Measurements from ENCODE around the gene NR5A1. TPM values are rescaled to one million over a fixed set of nuclear protein-coding genes. Genes with fewer than 3 reads are reported as not detected.

The NR5A1 gene
- total RNA-seq, 4 donors from 2014 or later = 0.40 TPM; not detected in 3

DNA sequence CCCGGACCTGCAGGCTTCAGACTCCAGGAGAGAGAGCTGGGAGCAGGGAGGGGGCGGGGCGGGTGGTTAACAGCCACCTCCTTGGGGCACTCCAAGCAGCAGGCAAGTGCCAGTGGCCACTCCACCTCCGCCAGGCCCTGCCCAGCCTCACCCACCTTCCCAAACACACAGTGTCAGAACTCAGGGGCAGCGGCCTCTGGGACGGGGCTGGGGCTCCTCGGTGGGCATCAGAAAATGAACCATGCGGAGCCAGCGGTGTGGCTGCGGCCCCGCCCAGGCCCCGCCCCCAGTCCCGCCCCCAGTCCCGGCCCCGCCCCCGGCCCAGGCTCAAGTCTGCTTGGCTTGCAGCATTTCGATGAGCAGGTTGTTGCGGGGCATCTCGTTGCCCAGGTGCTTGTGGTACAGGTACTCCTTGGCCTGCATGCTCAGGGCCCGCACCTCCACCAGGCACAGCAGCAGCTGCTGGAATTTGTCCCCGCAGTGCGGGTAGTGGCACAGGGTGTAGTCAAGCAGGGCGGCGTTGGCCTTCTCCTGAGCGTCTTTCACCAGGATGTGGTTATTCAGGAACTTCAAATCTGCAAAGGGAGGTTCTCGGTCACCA, 24.7 kb downstream of the NR5A1 start:
- TF ChIP-seq, protein P1, sequence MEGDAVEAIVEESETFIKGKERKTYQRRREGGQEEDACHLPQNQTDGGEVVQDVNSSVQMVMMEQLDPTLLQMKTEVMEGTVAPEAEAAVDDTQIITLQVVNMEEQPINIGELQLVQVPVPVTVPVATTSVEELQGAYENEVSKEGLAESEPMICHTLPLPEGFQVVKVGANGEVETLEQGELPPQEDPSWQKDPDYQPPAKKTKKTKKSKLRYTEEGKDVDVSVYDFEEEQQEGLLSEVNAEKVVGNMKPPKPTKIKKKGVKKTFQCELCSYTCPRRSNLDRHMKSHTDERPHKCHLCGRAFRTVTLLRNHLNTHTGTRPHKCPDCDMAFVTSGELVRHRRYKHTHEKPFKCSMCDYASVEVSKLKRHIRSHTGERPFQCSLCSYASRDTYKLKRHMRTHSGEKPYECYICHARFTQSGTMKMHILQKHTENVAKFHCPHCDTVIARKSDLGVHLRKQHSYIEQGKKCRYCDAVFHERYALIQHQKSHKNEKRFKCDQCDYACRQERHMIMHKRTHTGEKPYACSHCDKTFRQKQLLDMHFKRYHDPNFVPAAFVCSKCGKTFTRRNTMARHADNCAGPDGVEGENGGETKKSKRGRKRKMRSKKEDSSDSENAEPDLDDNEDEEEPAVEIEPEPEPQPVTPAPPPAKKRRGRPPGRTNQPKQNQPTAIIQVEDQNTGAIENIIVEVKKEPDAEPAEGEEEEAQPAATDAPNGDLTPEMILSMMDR (IDR thresholded peaks at IDR 0.05) = no peak
- TF ChIP-seq POLR2A (IDR thresholded peaks at IDR 0.05) = no peak
- DNase-seq = peak in 1 of 2 donors; percentile 19

DNA sequence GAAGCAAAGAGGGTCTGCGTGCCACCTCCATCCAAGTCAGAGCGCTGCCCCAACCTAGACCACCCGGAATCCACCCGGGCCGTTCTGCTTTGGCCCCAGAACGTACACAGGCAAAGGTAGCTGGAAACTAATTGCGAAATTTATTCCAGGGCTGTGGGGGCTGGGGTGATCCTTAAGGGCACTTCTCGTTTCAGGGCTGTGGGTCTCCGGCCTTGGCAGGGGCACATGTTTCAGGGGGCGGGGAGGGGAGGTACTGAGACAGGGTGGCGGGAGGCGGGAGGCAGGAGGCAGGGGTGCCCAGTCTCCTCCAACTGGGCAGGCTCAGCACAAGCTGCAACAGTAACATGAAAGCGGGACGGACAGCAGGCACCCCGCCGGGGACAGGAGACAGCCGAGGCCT, 26.1 kb downstream of the NR5A1 start:
- H3K36me3 ChIP-seq = no peaks in the 10 kb centered on the region
- 40 to 56% methylated on average over 2 to 11 of the region's 17 CpGs for WGBS, 2 donors
- intact Hi-C loops (cut with DNase I) = no loop called here
- no peaks in the 10 kb centered on the region for H3K9me3 ChIP-seq
- H3K4me3 ChIP-seq (replicated peaks in 1 of 3) = no peak overlapping the region
- TF ChIP-seq POLR2A (IDR thresholded peaks at IDR 0.05) = no peak
- TF ChIP-seq, protein P1 (IDR thresholded peaks at IDR 0.05) = no peak
- H3K4me1 ChIP-seq = peaks cover 0 to 8% of the 10 kb centered on the region in 2 donors
- no peak for DNase-seq
- H3K27ac ChIP-seq = no peak overlapping the region
- H3K27me3 ChIP-seq = peaks cover 21% of the 10 kb centered on the region

More for the DNA sequence above, 24.7 kb downstream of the NR5A1 start:
- 28 to 56% methylated on average over 9 to 20 of the region's 26 CpGs for WGBS, 2 donors
- H3K4me1 ChIP-seq = peaks cover 0 to 6% of the 10 kb centered on the region in 2 donors
- H3K36me3 ChIP-seq = no peaks in the 10 kb centered on the region
- no peak overlapping the region for H3K4me3 ChIP-seq (replicated peaks in 1 of 3)
- intact Hi-C loops (cut with DNase I) = no loop called here
- H3K9me3 ChIP-seq = no peaks in the 10 kb centered on the region
- peaks cover 15% of the 10 kb centered on the region for H3K27me3 ChIP-seq
- no peak overlapping the region for H3K27ac ChIP-seq

DNA sequence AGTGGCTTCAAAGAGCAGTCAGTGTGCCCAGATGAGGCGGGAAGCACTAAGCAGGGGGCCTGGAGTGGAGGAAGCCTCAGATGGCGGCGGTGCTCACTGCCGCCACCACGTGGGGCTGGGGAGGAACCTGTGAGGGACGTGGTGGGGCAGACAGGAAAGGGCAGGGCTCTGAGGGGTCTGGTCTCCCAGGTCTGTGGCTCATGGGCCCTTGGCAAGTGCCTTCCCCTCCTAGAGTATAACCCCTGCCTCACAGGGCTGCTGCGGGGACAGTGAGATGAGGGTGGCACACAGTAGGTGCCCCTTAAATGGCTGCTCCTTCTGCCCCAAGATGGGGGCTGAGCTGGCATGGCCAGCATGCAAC, 26.6 kb downstream of the NR5A1 start:
- TF ChIP-seq POLR2A (IDR thresholded peaks at IDR 0.05) = no peak
- TF ChIP-seq, protein P1 (IDR thresholded peaks at IDR 0.05) = no peak
- WGBS, 2 donors = 11 to 24% methylated on average over 5 to 6 of the region's 7 CpGs
- Histone ChIP-seq H3K36me3 (no peaks in the 10 kb centered on the region), H3K9me3 (no peaks in the 10 kb centered on the region), H3K27me3 (peaks cover 21% of the 10 kb centered on the region), H3K27ac (no peak overlapping the region), H3K4me1 (peaks cover 0 to 8% of the 10 kb centered on the region in 2 donors), H3K4me3 (replicated peaks in 1 of 3) (no peak overlapping the region)
- intact Hi-C loops (cut with DNase I) = no loop called here
- no peak for DNase-seq

DNA sequence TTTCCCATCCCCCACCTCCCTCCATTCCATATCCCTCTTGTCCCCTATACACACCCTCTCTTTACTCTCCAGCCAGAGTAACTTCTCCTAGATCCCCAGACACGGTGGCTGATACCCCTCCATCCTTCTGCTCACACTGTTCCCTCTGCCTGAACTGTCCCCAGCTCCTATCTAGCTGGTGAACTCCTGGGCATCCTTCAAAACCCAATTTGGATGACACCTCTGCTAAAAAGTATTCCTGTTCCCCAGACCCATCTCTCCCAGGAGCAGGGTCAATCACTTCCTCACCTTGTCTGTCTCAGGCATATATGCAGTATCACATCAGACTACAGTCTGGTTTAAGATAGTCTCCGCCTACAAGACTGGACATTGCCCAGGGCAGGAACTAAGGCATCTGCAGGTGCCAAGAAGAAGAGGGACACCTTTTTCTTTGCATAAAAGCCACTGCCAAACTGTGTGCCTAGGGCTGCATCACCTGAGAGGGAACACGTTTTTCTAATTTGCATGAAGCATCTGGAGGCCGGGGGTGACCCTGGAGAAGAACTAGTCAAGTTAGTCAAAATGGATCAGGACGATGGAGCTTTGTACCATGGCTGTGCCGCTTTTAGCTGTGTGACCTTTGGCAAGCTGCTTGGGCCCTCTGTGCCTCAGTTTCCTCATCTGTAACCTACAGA, 27.1 kb downstream of the NR5A1 start:
- DNase-seq = no peak
- H3K27ac ChIP-seq = no peak overlapping the region
- no peak overlapping the region for H3K4me3 ChIP-seq (replicated peaks in 1 of 3)
- no peak for TF ChIP-seq POLR2A (IDR thresholded peaks at IDR 0.05)
- TF ChIP-seq, protein P1 (IDR thresholded peaks at IDR 0.05) = no peak
- WGBS, 2 donors = 69 to 72% methylated on average over 6 of the region's 6 CpGs
- no peaks in the 10 kb centered on the region for H3K36me3 ChIP-seq
- intact Hi-C loops (cut with DNase I) = no loop called here
- H3K9me3 ChIP-seq = no peaks in the 10 kb centered on the region
- peaks cover 0 to 8% of the 10 kb centered on the region in 2 donors for H3K4me1 ChIP-seq
- H3K27me3 ChIP-seq = peaks cover 21% of the 10 kb centered on the region

DNA sequence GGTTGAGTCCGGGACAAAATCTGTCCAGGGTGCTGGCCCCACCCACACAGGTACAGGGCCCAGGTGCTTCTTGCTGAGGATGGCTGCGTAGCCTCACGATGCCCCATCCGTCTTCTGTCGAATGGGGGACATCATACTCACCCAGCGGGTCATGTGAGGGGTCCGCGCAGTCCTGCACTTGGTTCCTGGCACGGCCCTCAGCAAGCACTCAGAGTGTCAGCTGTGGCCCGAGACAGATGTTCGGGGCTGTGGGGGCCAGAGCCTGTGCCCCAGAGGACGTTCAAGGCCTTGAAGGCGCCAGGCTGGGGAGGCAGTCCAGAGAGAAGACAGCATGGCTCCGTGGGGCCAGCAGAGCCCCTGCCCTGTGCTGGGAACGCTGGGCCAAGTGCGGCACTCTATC, 27.8 kb downstream of the NR5A1 start:
- H3K9me3 ChIP-seq = no peaks in the 10 kb centered on the region
- H3K27ac ChIP-seq = no peak overlapping the region
- H3K36me3 ChIP-seq = no peaks in the 10 kb centered on the region
- no peak for TF ChIP-seq POLR2A (IDR thresholded peaks at IDR 0.05)
- TF ChIP-seq, protein P1 (IDR thresholded peaks at IDR 0.05) = no peak
- H3K27me3 ChIP-seq = peaks cover 21% of the 10 kb centered on the region
- H3K4me3 ChIP-seq (replicated peaks in 1 of 3) = no peak overlapping the region
- H3K4me1 ChIP-seq = peaks cover 0 to 8% of the 10 kb centered on the region in 2 donors
- 88 to 92% methylated on average over 8 to 14 of the region's 16 CpGs for WGBS, 2 donors
- intact Hi-C loops (cut with DNase I) = no loop called here
- no peak for DNase-seq

All from thyroid gland (tissue), 4 donors.